ENCODE data around the gene PTPRG.

Gene PTPRG

GRCh38 chr3:61894988-61895935 lies 333.9 kb downstream of the PTPRG start:
- DNase-seq (ENCODE audit: low read depth in 2 of 2): peak; percentile 4 to 36

- no peak for DNase-seq (ENCODE audit: low read depth in 2 of 2)
These were observed 334.9 kb downstream of the PTPRG start for GRCh38 chr3:61896251-61896650.

DNA sequence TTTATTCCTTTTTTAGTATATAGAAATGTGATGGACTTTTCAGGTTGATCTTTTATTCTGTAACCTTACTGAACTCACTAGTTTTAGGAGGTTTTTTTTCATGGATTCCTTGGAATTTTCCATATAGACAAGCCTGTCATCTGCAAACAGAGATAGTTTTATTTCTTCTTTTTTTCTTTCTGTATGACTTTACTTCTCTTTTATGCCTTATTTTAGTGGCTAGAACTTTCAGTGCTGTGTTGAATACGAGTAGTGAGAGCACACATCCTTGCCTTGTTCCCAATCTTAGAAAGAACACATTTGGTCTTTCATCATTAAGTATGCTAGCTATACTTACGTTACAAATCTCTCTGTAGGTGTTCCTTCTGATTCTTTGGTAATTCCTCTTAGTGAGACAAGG lies 336.5 kb downstream of the PTPRG start:
- DNase-seq (ENCODE audit: low read depth in 2 of 2): no peak

GRCh38 chr3:61899700-61900462 lies 338.5 kb downstream of the PTPRG start:
- no peak for DNase-seq (ENCODE audit: low read depth in 2 of 2)

GRCh38 chr3:61901496-61901895 lies 340.1 kb downstream of the PTPRG start:
- no peak for DNase-seq (ENCODE audit: low read depth in 2 of 2)

DNA sequence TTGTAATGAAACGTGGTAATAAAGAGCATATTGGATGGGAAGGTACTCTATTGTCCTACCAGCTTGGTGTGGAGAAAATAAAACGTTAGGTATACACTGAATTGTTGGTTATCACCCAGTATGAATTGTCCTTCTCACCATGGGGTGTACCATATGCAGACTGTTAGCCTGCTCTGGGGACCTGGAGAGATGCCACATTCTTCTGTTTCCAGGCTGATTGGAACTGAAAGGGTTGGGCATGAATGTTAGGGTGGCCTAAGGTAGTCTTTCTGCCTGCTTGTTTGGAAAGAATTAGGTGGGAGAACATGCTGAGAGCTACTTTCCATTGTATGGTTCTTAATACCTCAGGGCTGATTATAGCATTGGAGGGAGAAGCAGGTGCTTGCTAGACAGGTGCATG lies 340.6 kb downstream of the PTPRG start:
- no peak for DNase-seq (ENCODE audit: low read depth in 2 of 2)

GRCh38 chr3:61903074-61903473 lies 341.7 kb downstream of the PTPRG start:
- DNase-seq (ENCODE audit: low read depth in 2 of 2): no peak

GRCh38 chr3:61903931-61904657 lies 342.7 kb downstream of the PTPRG start:
- no peak for DNase-seq (ENCODE audit: low read depth in 2 of 2)

GRCh38 chr3:61907210-61907795 lies 345.9 kb downstream of the PTPRG start:
- DNase-seq (ENCODE audit: low read depth in 2 of 2): no peak

DNA sequence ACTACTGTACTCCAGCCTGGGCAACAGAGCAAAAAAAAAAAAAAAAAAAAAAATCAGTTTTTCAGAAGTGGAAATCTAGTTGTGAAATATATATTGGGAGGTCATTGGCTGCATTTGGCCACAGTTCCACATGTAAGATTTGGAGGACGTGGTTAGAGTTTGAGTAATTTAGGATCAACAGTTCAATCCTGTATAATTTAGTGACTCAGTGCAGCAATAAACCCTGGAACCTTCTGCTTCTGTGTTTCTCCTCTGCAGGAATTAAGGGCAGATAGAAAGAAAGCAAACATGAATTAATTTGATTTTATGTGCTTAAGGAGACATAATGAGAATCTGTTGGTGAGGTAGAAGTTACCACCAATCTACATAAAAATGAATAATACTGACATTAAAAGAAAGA lies 347.0 kb downstream of the PTPRG start:
- no peak for DNase-seq (ENCODE audit: low read depth in 2 of 2)

DNA sequence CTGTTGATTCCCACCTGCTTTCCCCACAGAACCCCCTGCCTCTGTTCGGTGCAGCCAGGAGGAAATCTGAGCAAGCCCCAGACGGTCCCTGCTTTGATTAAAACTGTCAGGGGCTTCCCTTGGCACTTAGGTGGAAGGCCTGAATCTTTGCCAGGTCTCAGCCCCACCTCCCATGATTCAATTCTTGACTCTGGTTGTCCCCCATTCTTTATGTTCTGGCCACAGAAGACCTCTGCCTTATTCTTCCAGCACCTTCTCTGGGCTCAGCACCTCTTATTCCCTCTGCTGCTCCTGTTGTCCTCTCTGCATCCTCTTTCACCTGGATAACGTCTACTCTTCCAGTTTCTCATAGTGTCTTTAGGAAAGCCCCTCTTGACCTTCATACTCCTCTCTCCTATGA lies 349.4 kb downstream of the PTPRG start:
- DNase-seq (ENCODE audit: low read depth in 2 of 2): no peak

GRCh38 chr3:61912158-61912557 lies 350.8 kb downstream of the PTPRG start:
- no peak for DNase-seq (ENCODE audit: low read depth in 2 of 2)

DNA sequence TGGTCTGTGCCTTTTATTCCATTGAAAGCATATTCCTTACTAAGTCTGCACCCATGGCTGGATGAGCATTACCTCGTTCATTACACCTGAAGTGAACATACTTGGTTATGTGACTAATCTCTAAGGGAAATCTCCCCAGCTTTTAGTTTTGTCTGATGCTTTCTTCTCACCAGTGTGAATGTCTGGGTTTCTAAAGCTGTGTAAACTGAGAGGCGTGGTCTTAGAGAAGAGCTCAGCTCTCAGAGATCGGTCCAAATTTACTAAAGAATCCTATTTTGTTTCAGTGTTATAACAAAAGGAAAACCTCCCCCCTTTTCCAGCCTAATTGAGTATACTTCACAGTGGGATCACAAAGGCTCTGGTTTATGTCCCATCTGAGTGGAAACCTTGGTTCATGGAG lies 352.3 kb downstream of the PTPRG start:
- no peak for DNase-seq (ENCODE audit: low read depth in 2 of 2)

GRCh38 chr3:61914276-61914675 lies 352.9 kb downstream of the PTPRG start:
- no peak for DNase-seq (ENCODE audit: low read depth in 2 of 2)

- DNase-seq (ENCODE audit: low read depth in 2 of 2): no peak
These were observed 353.9 kb downstream of the PTPRG start for GRCh38 chr3:61915296-61915695.

GRCh38 chr3:61919371-61919770 lies 358.0 kb downstream of the PTPRG start:
- no peak for DNase-seq (ENCODE audit: low read depth in 2 of 2)

DNA sequence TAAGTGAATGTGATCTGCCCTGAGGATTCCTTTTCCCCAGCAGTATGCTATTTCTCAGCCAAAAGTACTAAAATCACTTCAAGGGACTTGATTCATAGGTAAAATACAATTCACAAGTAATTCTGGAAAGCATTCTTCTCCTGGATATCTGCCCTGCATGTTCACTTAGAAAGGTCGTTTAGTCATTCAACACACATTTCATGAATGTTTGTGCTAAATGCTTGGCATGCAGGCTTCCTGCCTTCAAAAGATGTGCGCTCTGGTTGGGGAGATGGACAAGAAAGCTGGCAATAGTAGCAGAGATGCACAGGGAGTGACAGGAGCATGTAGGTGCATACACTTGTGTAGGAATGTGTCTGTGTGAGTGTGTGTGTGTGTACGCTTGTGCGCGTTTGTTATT lies 360.7 kb downstream of the PTPRG start:
- no peak for DNase-seq (ENCODE audit: low read depth in 2 of 2)

- DNase-seq (ENCODE audit: low read depth in 2 of 2): no peak
These were observed 362.8 kb downstream of the PTPRG start for GRCh38 chr3:61924090-61924735.

GRCh38 chr3:61924991-61925390 lies 363.6 kb downstream of the PTPRG start:
- DNase-seq (ENCODE audit: low read depth in 2 of 2): no peak

DNA sequence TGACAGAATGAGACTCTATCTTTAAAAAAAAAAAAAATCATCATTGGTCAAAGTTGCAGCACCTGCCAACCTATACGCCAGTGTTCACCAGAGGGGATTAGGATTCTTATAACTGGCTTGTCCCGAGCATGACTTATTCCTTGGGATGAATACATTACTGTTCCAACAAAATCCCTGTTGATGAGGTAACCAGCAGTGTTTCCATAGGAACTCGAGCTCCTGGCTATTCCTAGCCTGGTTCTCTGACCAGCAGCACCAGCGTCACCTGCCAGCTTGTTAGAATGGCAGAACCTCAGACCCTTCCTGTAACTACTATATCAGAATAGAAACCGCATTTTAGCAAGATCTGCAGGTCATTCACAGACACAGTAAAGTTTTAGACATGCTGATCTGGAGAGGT lies 364.4 kb downstream of the PTPRG start:
- DNase-seq (ENCODE audit: low read depth in 2 of 2): no peak

- no peak for DNase-seq (ENCODE audit: low read depth in 2 of 2)
These were observed 365.6 kb downstream of the PTPRG start for GRCh38 chr3:61926923-61927322.
